Measurements from ENCODE around the gene AMOTL1. TPM values are rescaled to one million over a fixed set of nuclear protein-coding genes. Genes with fewer than 3 reads are reported as not detected.
A peak's percentile ranks its signal among the peaks of the same experiment; 100 is the strongest.

Gene AMOTL1
- polyA plus RNA-seq, 1 donor (not counting 4 experiments of a cell fraction or from before 2014, with no cell fraction given) = 86.5 TPM

DNA sequence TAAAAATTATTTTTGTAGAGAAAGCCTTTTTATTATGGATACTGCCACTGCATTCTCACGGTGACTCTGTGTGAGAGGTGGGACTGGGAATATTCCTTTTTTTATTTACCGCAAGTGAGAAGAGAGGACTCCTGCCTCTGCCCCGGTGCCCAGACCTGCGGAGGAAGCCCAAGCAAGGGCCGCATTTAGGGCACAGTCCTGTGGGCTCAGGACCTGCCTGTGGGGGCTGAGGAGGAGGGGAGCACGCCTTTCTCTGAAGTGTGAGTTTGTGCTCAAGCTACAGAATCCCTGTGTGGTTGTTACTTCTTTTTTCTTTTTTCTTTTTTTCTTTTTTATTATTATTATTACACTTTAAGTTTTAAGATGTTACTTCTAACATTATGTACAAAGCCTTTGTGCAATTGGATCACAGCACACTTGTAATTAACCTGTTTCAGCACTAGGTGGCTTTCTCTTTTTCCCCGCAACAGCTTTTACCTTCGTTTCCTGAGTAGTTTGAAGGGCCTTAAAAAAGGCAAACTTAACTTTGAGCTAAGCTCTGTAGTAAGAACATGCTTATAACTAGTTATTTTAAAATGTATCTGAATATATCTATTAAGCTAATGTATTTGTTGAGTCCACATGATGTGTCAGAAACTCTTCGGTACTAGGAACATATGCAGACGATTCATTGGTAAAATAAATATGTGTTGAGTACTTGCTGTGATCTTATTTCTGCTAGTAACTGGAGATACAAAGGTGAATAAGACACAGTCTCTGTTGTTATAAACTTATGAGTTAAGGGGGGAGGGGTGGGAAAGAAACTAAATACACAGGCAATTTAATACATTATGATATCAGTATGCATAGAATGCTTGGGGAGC is 18.3 kb downstream of the AMOTL1 start:
- Histone ChIP-seq H4K20me1 (ENCODE audit: control insufficient read depth, extremely low read depth, insufficient read depth, low read length) (peaks cover 34% of the 10 kb centered on the region), H3K79me2 (ENCODE audit: control insufficient read depth, insufficient read depth, low read length) (peaks cover 95% of the 10 kb centered on the region), H2AFZ (ENCODE audit: control insufficient read depth, low read length) (no peak overlapping the region), H3K4me2 (ENCODE audit: control insufficient read depth, extremely low read depth, insufficient read depth, low read depth, low read length) (no peak overlapping the region), H3K27me3 (ENCODE audit: control insufficient read depth, extremely low read depth, insufficient read depth, low read length) (no peaks in the 10 kb centered on the region), H3K9me3 (ENCODE audit: control insufficient read depth, low read depth, low read length) (no peaks in the 10 kb centered on the region), H3K9ac (ENCODE audit: control insufficient read depth, extremely low read depth, insufficient read depth, low read length) (no peak overlapping the region), H3K4me1 (ENCODE audit: control insufficient read depth, extremely low read depth, insufficient read depth, low read length) (peaks cover 47% of the 10 kb centered on the region), H3K9me1 (ENCODE audit: control insufficient read depth, extremely low read depth, insufficient read depth, low read length) (peaks cover 3% of the 10 kb centered on the region), H3K4me3 (ENCODE audit: control insufficient read depth in 2 of 3, extremely low read depth in 1 of 3, insufficient read depth in 2 of 3, low read depth in 1 of 3, low read length in 3 of 3) (no peak overlapping the region), H3K27ac (ENCODE audit: control insufficient read depth, insufficient read depth, low read length) (no peak overlapping the region), H3K36me3 (ENCODE audit: control insufficient read depth in 2 of 2, extremely low read depth in 1 of 2, insufficient read depth in 2 of 2, low read length in 2 of 2) (peaks cover 2 to 18% of the 10 kb centered on the region in 2 experiments)
- DNase-seq (ENCODE audit: low read depth, low spot score) (no peak), FAIRE-seq (no peak)
- dilution Hi-C loops (cut with MboI; ENCODE audit: extremely low pct_ligation_motif_present, low sequenced_read_pairs) = no loop called here
- TF ChIP-seq EZH2 (IDR thresholded peaks at IDR 0.05; ENCODE audit: low read length) = no peak
- TF ChIP-seq, protein P1, sequence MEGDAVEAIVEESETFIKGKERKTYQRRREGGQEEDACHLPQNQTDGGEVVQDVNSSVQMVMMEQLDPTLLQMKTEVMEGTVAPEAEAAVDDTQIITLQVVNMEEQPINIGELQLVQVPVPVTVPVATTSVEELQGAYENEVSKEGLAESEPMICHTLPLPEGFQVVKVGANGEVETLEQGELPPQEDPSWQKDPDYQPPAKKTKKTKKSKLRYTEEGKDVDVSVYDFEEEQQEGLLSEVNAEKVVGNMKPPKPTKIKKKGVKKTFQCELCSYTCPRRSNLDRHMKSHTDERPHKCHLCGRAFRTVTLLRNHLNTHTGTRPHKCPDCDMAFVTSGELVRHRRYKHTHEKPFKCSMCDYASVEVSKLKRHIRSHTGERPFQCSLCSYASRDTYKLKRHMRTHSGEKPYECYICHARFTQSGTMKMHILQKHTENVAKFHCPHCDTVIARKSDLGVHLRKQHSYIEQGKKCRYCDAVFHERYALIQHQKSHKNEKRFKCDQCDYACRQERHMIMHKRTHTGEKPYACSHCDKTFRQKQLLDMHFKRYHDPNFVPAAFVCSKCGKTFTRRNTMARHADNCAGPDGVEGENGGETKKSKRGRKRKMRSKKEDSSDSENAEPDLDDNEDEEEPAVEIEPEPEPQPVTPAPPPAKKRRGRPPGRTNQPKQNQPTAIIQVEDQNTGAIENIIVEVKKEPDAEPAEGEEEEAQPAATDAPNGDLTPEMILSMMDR (optimal IDR thresholded peaks at IDR 0.05 in 1 of 3, IDR thresholded peaks at IDR 0.05 in 1 of 3, conservative IDR thresholded peaks at IDR 0.05 in 1 of 3; ENCODE audit: extremely low read depth in 1 of 3, insufficient read depth in 2 of 3, low read length in 3 of 3) = peak in 2 of 3 experiments; percentile 45 to 50

DNA sequence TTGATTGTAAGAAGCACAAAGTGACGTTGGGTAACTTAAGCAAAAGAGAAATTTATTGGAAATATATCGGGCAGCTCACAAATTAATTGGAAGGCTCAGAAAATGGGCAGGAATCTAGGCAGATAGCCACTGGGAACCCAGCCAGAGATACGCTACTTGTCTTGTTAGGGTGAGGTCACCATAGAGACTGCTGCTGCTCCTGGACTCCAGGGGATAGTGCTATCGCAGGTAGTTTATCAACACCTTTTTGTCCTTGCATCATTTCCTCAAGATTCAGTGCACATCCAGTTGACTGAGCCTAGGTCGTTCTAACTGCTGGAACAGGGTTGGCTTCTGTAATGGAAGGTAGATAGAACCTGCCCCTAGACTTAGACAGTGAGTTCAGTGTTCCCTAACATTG is 19.6 kb downstream of the AMOTL1 start:
- peaks cover 44% of the 10 kb centered on the region for H4K20me1 ChIP-seq (ENCODE audit: control insufficient read depth, extremely low read depth, insufficient read depth, low read length)
- no peak overlapping the region for H3K9ac ChIP-seq (ENCODE audit: control insufficient read depth, extremely low read depth, insufficient read depth, low read length)
- H3K27ac ChIP-seq (ENCODE audit: control insufficient read depth, insufficient read depth, low read length) = peak overlapping the region; percentile 46
- dilution Hi-C loops (cut with MboI; ENCODE audit: extremely low pct_ligation_motif_present, low sequenced_read_pairs) = no loop called here
- H3K79me2 ChIP-seq (ENCODE audit: control insufficient read depth, insufficient read depth, low read length) = peaks cover 95% of the 10 kb centered on the region
- H2AFZ ChIP-seq (ENCODE audit: control insufficient read depth, low read length) = no peak overlapping the region
- H3K4me3 ChIP-seq (ENCODE audit: control insufficient read depth in 2 of 3, extremely low read depth in 1 of 3, insufficient read depth in 2 of 3, low read depth in 1 of 3, low read length in 3 of 3) = no peak overlapping the region
- FAIRE-seq (peak; percentile 44), DNase-seq (ENCODE audit: low read depth, low spot score) (no peak)
- H3K4me1 ChIP-seq (ENCODE audit: control insufficient read depth, extremely low read depth, insufficient read depth, low read length) = peaks cover 45% of the 10 kb centered on the region
- TF ChIP-seq, protein P1 (optimal IDR thresholded peaks at IDR 0.05 in 1 of 3, IDR thresholded peaks at IDR 0.05 in 1 of 3, conservative IDR thresholded peaks at IDR 0.05 in 1 of 3; ENCODE audit: extremely low read depth in 1 of 3, insufficient read depth in 2 of 3, low read length in 3 of 3) = no peak
- no peak for TF ChIP-seq EZH2 (IDR thresholded peaks at IDR 0.05; ENCODE audit: low read length)
- H3K36me3 ChIP-seq (ENCODE audit: control insufficient read depth in 2 of 2, extremely low read depth in 1 of 2, insufficient read depth in 2 of 2, low read length in 2 of 2) = peaks cover 4 to 22% of the 10 kb centered on the region in 2 experiments
- H3K4me2 ChIP-seq (ENCODE audit: control insufficient read depth, extremely low read depth, insufficient read depth, low read depth, low read length) = peak overlapping the region; percentile 17
- peaks cover 3% of the 10 kb centered on the region for H3K9me1 ChIP-seq (ENCODE audit: control insufficient read depth, extremely low read depth, insufficient read depth, low read length)
- no peaks in the 10 kb centered on the region for H3K9me3 ChIP-seq (ENCODE audit: control insufficient read depth, low read depth, low read length)
- no peaks in the 10 kb centered on the region for H3K27me3 ChIP-seq (ENCODE audit: control insufficient read depth, extremely low read depth, insufficient read depth, low read length)

Data from keratinocyte (primary cell).